K562 (cell line): ENCODE measurements around the gene CATSPER4. TPM values are rescaled to one million over a fixed set of nuclear protein-coding genes. Genes with fewer than 3 reads are reported as not detected.

Experiments used
- ATAC-seq: fragments of 200-7000 bp; cut with Tn5 transposase; 3 replicates; pipeline ENCODE4 v1.9.1; 2020; ENCODE audit warnings: moderate library complexity
- BruUV-seq: library from RNA; stranded (reverse); fragments of 400-500 nt; replicated peaks from 2 replicates; lab custom pipeline; 2021; lab: Mats Ljungman, UMichigan
- CTCF ChIA-PET: fragments of 300-600 bp; formaldehyde crosslinking; extraction: SDS; loops from one replicate; lab custom pipeline; 2021; ENCODE audit warnings: low intra/inter-chr PET ratio; lab: Yijun Ruan, JAX
- POLR2A ChIA-PET: fragments of 300-600, 350-650 bp; sonication (Branson Sonifier 250); formaldehyde crosslinking; extraction: SDS; loops from one replicate; lab custom pipeline; 2021; ENCODE audit warnings: antibody characterized with exemption, inconsistent platforms; lab: Yijun Ruan, JAX
- DNase-seq, 4 experiments: peaks; one replicate each; pipeline versions ENCODE4 v3.0.0 to v3.0.0-alpha.2; 2011 to 2018; ENCODE audit warnings: low spot score in 3 of 4, mixed read lengths in 3 of 4; ENCODE audit errors: extremely low read depth in 1 of 4
- FAIRE-seq: peaks from 2 replicates; lab custom pipeline; 2011; peaks lifted over from hg19 to GRCh38; lab: Jason Lieb, UNC
- H2AFZ ChIP-seq: 2 replicates; pipeline ENCODE4 v1.6.0; 2011; ENCODE audit warnings: low read depth, low read length, control low read depth, inconsistent platforms
- H3K27ac ChIP-seq: fragments of 200-600 bp; 3 replicates; pipeline ENCODE4 v1.8.0; 2011; ENCODE audit warnings: low read depth, mild to moderate bottlenecking, control low read depth, inconsistent platforms, low read length, moderate library complexity, mixed read lengths; ENCODE audit errors: extremely low read depth
- H3K27me3 ChIP-seq, 2 experiments: fragments of 300-600 bp in 1 of 2; 2 replicates in 1 of 2; 3 replicates in 1 of 2; pipeline versions ENCODE4 v1.6.0 to v1.8.0; 2011; ENCODE audit warnings: inconsistent platforms in 2 of 2, low read length in 2 of 2, mild to moderate bottlenecking in 1 of 2, mixed read lengths in 1 of 2, moderate library complexity in 1 of 2; ENCODE audit not compliant: control insufficient read depth in 2 of 2, insufficient read depth in 2 of 2
- H3K36me3 ChIP-seq: fragments of 300-600 bp; 3 replicates; pipeline ENCODE4 v1.8.0; 2011; ENCODE audit warnings: mild to moderate bottlenecking, low read length, inconsistent platforms; ENCODE audit not compliant: control insufficient read depth, insufficient read depth
- H3K4me1 ChIP-seq, 2 experiments: fragments of 200-600 bp in 1 of 2; replicated peaks in 1 of 2; 2 replicates in 1 of 2; 3 replicates in 1 of 2; pipeline versions ENCODE4 v1.5.1 to v1.8.0; 2011; ENCODE audit warnings: inconsistent platforms in 2 of 2, low read length in 2 of 2, mild to moderate bottlenecking in 1 of 2, mixed read lengths in 1 of 2, moderate library complexity in 1 of 2; ENCODE audit not compliant: control insufficient read depth in 2 of 2, insufficient read depth in 2 of 2
- H3K4me2 ChIP-seq: 2 replicates; pipeline ENCODE4 v1.6.1; 2011; ENCODE audit warnings: low read length, control low read depth, inconsistent platforms, mixed read lengths; ENCODE audit not compliant: insufficient read depth
- H3K4me3 ChIP-seq: fragments of 200-600 bp; sonication (generic), shearing (Covaris generic); 2 replicates; pipeline ENCODE4 v1.5.1; 2016; ENCODE audit warnings: control low read depth, inconsistent platforms
- H3K79me2 ChIP-seq: fragments of 200-600 bp; 3 replicates; pipeline ENCODE4 v1.8.0; 2011; ENCODE audit warnings: low read length, inconsistent platforms; ENCODE audit not compliant: control insufficient read depth, insufficient read depth
- H3K9ac ChIP-seq, 2 experiments: 2 replicates each; pipeline versions ENCODE4 v1.6.0 to v1.6.1; 2011; ENCODE audit warnings: low read depth in 2 of 2, low read length in 2 of 2, control low read depth in 1 of 2, inconsistent platforms in 1 of 2, mild to moderate bottlenecking in 1 of 2, mixed read lengths in 1 of 2; ENCODE audit not compliant: insufficient read depth in 1 of 2
- H3K9me1 ChIP-seq: one replicate; pipeline ENCODE4 v1.6.0; 2011; ENCODE audit warnings: inconsistent platforms, mild to moderate bottlenecking, low read length, moderate library complexity; ENCODE audit not compliant: control insufficient read depth, insufficient read depth
- H3K9me3 ChIP-seq: replicated peaks from 2 replicates; pipeline ENCODE4 v1.5.1; 2011; ENCODE audit warnings: low read depth, low read length, inconsistent platforms; ENCODE audit not compliant: control insufficient read depth, insufficient read depth
- H4K20me1 ChIP-seq: replicated peaks from 2 replicates; pipeline ENCODE4 v1.6.1; 2011; ENCODE audit warnings: low read length, inconsistent platforms, mixed read lengths; ENCODE audit not compliant: control insufficient read depth, insufficient read depth
- AFF4 ChIP-seq: sonication (generic); formaldehyde crosslinking; IDR thresholded peaks from 2 replicates; pipeline ENCODE4 v1.8.0; 2023; ENCODE audit warnings: mild to moderate bottlenecking, missing genetic modification reagents
- DACH1 ChIP-seq: fragments of 450-650 bp; IDR thresholded peaks from 2 replicates; pipeline ENCODE4 v1.6.1; 2018; ENCODE audit not compliant: partially characterized antibody
- ETS2 ChIP-seq: IDR thresholded peaks from 2 replicates; pipeline ENCODE4 v1.6.1; 2016; ENCODE audit warnings: borderline replicate concordance, missing genetic modification characterization, mild to moderate bottlenecking, moderate library complexity, missing compliant biosample characterization; ENCODE audit not compliant: poor library complexity, severe bottlenecking
- GABPB2 ChIP-seq: fragments of 250-450 bp; sonication (Bioruptor Pico); conservative IDR thresholded peaks from 2 replicates; pipeline ENCODE4 v1.5.1; 2021; ENCODE audit warnings: mild to moderate bottlenecking
- GTF2B ChIP-seq: IDR thresholded peaks from 2 replicates; pipeline ENCODE4 v1.6.1; 2011; ENCODE audit not compliant: insufficient read length; ENCODE audit errors: extremely low read depth
- KAT8 ChIP-seq: fragments of 450-650 bp; IDR thresholded peaks from 2 replicates; pipeline ENCODE4 v1.6.1; 2016; ENCODE audit warnings: low read depth, mild to moderate bottlenecking
- MEF2D ChIP-seq: conservative IDR thresholded peaks from 2 replicates; pipeline ENCODE4 v1.6.1; 2016; ENCODE audit warnings: low read depth, missing genetic modification characterization, missing compliant biosample characterization
- NFE2L1 ChIP-seq: fragments of 450-650 bp; IDR thresholded peaks from 2 replicates; pipeline ENCODE4 v1.6.1; 2016; ENCODE audit warnings: missing genetic modification characterization, low read depth, mild to moderate bottlenecking, missing compliant biosample characterization, moderate library complexity, borderline replicate concordance
- USF1 ChIP-seq: sonication (generic); formaldehyde crosslinking; IDR thresholded peaks from 2 replicates; pipeline ENCODE4 v1.9.0; 2022; ENCODE audit warnings: mild to moderate bottlenecking, missing genetic modification reagents
- ZNF124 ChIP-seq: sonication (generic); formaldehyde crosslinking; IDR thresholded peaks from 2 replicates; pipeline ENCODE4 v1.8.1; 2022; ENCODE audit warnings: missing genetic modification reagents
- ZNF253 ChIP-seq: fragments of 250-450 bp; sonication (Bioruptor Pico); conservative IDR thresholded peaks from 2 replicates; pipeline ENCODE4 v1.6.1; 2021; ENCODE audit warnings: mild to moderate bottlenecking
- ZNF316 ChIP-seq: fragments of 450-650 bp; IDR thresholded peaks from 2 replicates; pipeline ENCODE4 v1.6.1; 2016
- ZNF395 ChIP-seq: fragments of 200-800 bp; sonication (Bioruptor generic); IDR thresholded peaks from 2 replicates; pipeline ENCODE4 v1.6.1; 2017; ENCODE audit warnings: missing genetic modification characterization, missing compliant biosample characterization
- WGBS: fragments of 100-300 bp; shearing (Covaris generic); methylation state at CpG from one replicate; pipeline ENCODE4 v1.1.6; 2016; ENCODE audit warnings: low coverage, mixed read lengths; ENCODE audit not compliant: insufficient coverage; ENCODE audit errors: missing lambda C conversion rate; 5-methylcytosine and 5-hydroxymethylcytosine counted together
- in situ Hi-C: fragments of 300-500 bp; cut with MboI; formaldehyde crosslinking; loops from 4 replicates; pipeline ENCODE4 v1.15.0; 2018; ENCODE audit warnings: inconsistent platforms, mixed read lengths
- intact Hi-C: fragments of 100-400 bp; cut with micrococcal nuclease; formaldehyde crosslinking; loops from 2 replicates; pipeline ENCODE4 v1.14.2; 2022
- polyA plus RNA-seq, 8 experiments: library from polyadenylated mRNA; depleted of rRNA in 4 of 8; stranded (reverse) in 5 of 8; unstranded in 3 of 8; fragments of >200 nt; fragmentation: Nextera tagmentation in 2 of 8; fragmentation: Illumina TruSeq in 1 of 8; extraction: Ambion mirVana in 2 of 8; extraction: Trizol in 1 of 8; gene quantifications; 2 replicates each; pipeline versions ENCODE4 v1.2.1 to v1.2.3, GENCODE V29; 2011 to 2014; ENCODE audit warnings: inconsistent platforms in 1 of 8, missing spikeins in 1 of 8
- total RNA-seq, 7 experiments: library from RNA; depleted of rRNA in 6 of 7; stranded (reverse); fragments of >200 nt in 6 of 7; fragmentation: Illumina TruSeq in 2 of 7; extraction: Trizol in 2 of 7; gene quantifications; 2 replicates each; pipeline versions ENCODE4 v1.2.1 to v1.2.3, GENCODE V29; 2011 to 2021; ENCODE audit warnings: low replicate concordance in 1 of 7

The CATSPER4 gene
- total and polyA plus RNA-seq, 9 of the 15 experiments (the other 6 are each of a cell fraction or from before 2014, with no cell fraction given) = 0.04 to 0.13 TPM; not detected in 7

- FAIRE-seq = no peak
- peak overlapping the region in 1 of 2 experiments; percentile 90; a peak in 1 of 4 replicates for H3K9ac ChIP-seq
- no peaks in the 10 kb centered on the region; the same call in 2 of the 3 replicates for H3K36me3 ChIP-seq
- POLR2A ChIA-PET = interaction anchor here (0.6 to 1.1 kb wide), 6 partner anchors 9 to 124 kb away, joined by 3 to 7 read pairs (median 3); partner anchors contain the start of gene SLC30A2
- H3K79me2 ChIP-seq = peaks cover 5% of the 10 kb centered on the region
- no peaks in the 10 kb centered on the region for H3K9me3 ChIP-seq
- no peak overlapping the region for H3K27ac ChIP-seq
- intact Hi-C loops (no loop called here), in situ Hi-C loops (no loop called here)
- no peak for DNase-seq
- H3K9me1 ChIP-seq = no peaks in the 10 kb centered on the region
- WGBS = 54% methylated on average over 17 of the region's 19 CpGs
- no peak overlapping the region for H3K4me3 ChIP-seq
- peaks cover 32 to 51% of the 10 kb centered on the region in 2 experiments for H3K4me1 ChIP-seq
- no peaks in the 10 kb centered on the region for H3K27me3 ChIP-seq
- no peak overlapping the region for H3K4me2 ChIP-seq
- BruUV-seq = no TSS peak
- CTCF ChIA-PET = interaction anchor here (0.8 to 2.5 kb wide), 6 partner anchors 60 to 270 kb away, joined by 3 to 20 read pairs (median 8); partner anchors contain the start of gene CEP85
- H4K20me1 ChIP-seq = no peaks in the 10 kb centered on the region
- H2AFZ ChIP-seq = peak overlapping the region; percentile 71
- no peak for ATAC-seq
- TF ChIP-seq KAT8 (no peak), MEF2D (tag) (no peak), AFF4 (CRISPR knock-in tag) (no peak), GTF2B (no peak), ZNF395 (CRISPR knock-in tag) (no peak), ZNF124 (CRISPR knock-in tag) (no peak), ZNF253 (no peak), ETS2 (no peak), DACH1 (peak; percentile 73), USF1 (no peak), GABPB2 (no peak), NFE2L1 (tag) (no peak), ZNF316 (0 out of 2 replicates have a peak, but pooled peaks have one; percentile 10)
Observed at GRCh38 chr1:26164861-26165842, 25.2 kb upstream of the CATSPER4 start.
